Sigmoid colon (tissue), 4 donors: Measurements from ENCODE around the gene KRT31.

Experiments
- CTCF ChIP-seq, 4 experiments: fragments of 450-650 bp in 3 of 4; fragments of 200-600 bp in 1 of 4; IDR thresholded peaks; one replicate each; pipeline ENCODE4 v1.5.1; 2016 to 2019; ENCODE audit warnings: antibody characterized with exemption in 4 of 4, mild to moderate bottlenecking in 3 of 4, moderate library complexity in 2 of 4
- EP300 ChIP-seq, 4 donors: sonication (generic); formaldehyde crosslinking; IDR thresholded peaks; one replicate each; pipeline ENCODE4 v1.6.1; 2017; ENCODE audit warnings: antibody characterized with exemption in 4 of 4
- POLR2A ChIP-seq, 2 donors: fragments of 450-650 bp; IDR thresholded peaks; one replicate each; pipeline ENCODE4 v1.6.1; 2016; ENCODE audit warnings: antibody characterized with exemption in 2 of 2, mild to moderate bottlenecking in 2 of 2, moderate library complexity in 2 of 2
- POLR2AphosphoS5 ChIP-seq, 4 donors: sonication (generic); formaldehyde crosslinking; IDR thresholded peaks; one replicate each; pipeline ENCODE4 v1.6.1; 2017; ENCODE audit warnings: antibody characterized with exemption in 4 of 4

GRCh38 chr17:41396996-41397660, at the start of gene KRT31:
- TF ChIP-seq POLR2A (IDR thresholded peaks at IDR 0.05): no peak
- TF ChIP-seq CTCF (IDR thresholded peaks at IDR 0.05): no peak
- no peak for TF ChIP-seq POLR2AphosphoS5 (IDR thresholded peaks at IDR 0.05)
- TF ChIP-seq EP300 (IDR thresholded peaks at IDR 0.05): no peak
